SK-N-MC (cell line): ENCODE results near the gene PIAS3.

Experiments used
- EZH2 ChIP-seq: fragments of 200-600 bp; sonication (generic); IDR thresholded peaks from one replicate; pipeline ENCODE4 v1.6.1; 2017; ENCODE audit warnings: antibody characterized with exemption
- FOXP2 ChIP-seq: optimal IDR thresholded peaks from 2 replicates; pipeline ENCODE3; 2011; ENCODE audit warnings: mild to moderate bottlenecking, moderate library complexity; ENCODE audit not compliant: insufficient read depth; ENCODE audit errors: extremely low read length, control extremely low read depth
- POLR2AphosphoS5 ChIP-seq: IDR thresholded peaks from 2 replicates; pipeline ENCODE4 v1.6.1; 2012; ENCODE audit warnings: mild to moderate bottlenecking, low read depth, low read length, borderline replicate concordance

DNA sequence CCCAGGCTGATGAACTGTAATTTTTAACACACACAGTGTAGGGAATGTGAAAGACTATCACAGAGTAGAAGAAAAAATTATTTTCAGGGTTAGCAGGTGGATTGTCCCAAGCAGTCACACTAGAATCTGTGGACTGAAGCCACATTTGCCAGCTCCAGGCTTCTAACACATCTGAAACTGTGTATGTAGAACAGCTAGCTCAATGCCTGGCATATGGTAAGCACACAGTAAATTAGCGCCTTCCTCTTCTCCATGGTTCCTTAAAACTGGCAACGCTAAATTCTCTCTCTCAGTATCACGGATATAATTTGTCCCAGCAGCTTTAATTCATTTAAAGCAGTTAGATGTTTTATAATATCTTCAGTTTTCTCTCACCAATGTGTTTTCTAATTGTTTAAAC is 15.8 kb downstream of the PIAS3 start:
- no peak for TF ChIP-seq POLR2AphosphoS5
- TF ChIP-seq EZH2 = no peak
- TF ChIP-seq FOXP2 = no peak
